CD4-positive, alpha-beta memory T cell (primary cell): ENCODE data around the gene NTF3. TPM values are rescaled to one million over a fixed set of nuclear protein-coding genes. Genes with fewer than 3 reads are reported as not detected.

Experiments
- CTCF ChIA-PET: fragments of 350-600 bp; sonication (Branson Sonifier 250); formaldehyde crosslinking; loops from one replicate; lab custom pipeline; 2021; ENCODE audit warnings: inconsistent platforms; ENCODE audit not compliant: partially characterized antibody; lab: Charles Lee
- POLR2A ChIA-PET: fragments of 350-600 bp; sonication (Branson Sonifier 250); formaldehyde crosslinking; loops from one replicate; lab custom pipeline; 2021; ENCODE audit not compliant: partially characterized antibody; lab: Charles Lee
- DNase-seq, 5 donors: peaks; one replicate each; pipeline versions ENCODE4 v3.0.0 to v3.0.0-alpha.2; 2020 to 2022; ENCODE audit warnings: mixed read lengths in 1 of 5
- H3K27ac ChIP-seq: one replicate; pipeline ENCODE4 v1.7.0; 2013; ENCODE audit warnings: low read depth, low read length
- H3K27me3 ChIP-seq: 2 replicates; pipeline ENCODE4 v1.7.0; 2013; ENCODE audit warnings: mild to moderate bottlenecking, low read length, moderate library complexity; ENCODE audit not compliant: insufficient read depth
- H3K36me3 ChIP-seq: 2 replicates; pipeline ENCODE4 v1.7.0; 2013; ENCODE audit warnings: mild to moderate bottlenecking, low read length, moderate library complexity; ENCODE audit not compliant: insufficient read depth
- H3K4me1 ChIP-seq: 2 replicates; pipeline ENCODE4 v1.7.0; 2013; ENCODE audit warnings: mild to moderate bottlenecking, low read length, moderate library complexity; ENCODE audit not compliant: insufficient read depth
- H3K4me3 ChIP-seq, 2 donors: one replicate each; pipeline ENCODE4 v1.7.0; 2013; ENCODE audit warnings: low read length in 2 of 2, mild to moderate bottlenecking in 1 of 2
- H3K9me3 ChIP-seq, 2 donors: one replicate each; pipeline ENCODE4 v1.7.0; 2013; ENCODE audit warnings: low read length in 2 of 2, control low read depth in 1 of 2; ENCODE audit not compliant: control insufficient read depth in 1 of 2
- H3K27ac Mint-ChIP-seq, 7 donors: one replicate each; pipeline ENCODE4 v1.8.0; 2020 to 2021; ENCODE audit warnings: mixed read lengths in 7 of 7, mild to moderate bottlenecking in 6 of 7, inconsistent platforms in 3 of 7, moderate library complexity in 3 of 7
- H3K27me3 Mint-ChIP-seq, 2 donors: one replicate each; pipeline ENCODE4 v1.8.0; 2020 to 2021; ENCODE audit warnings: mixed read lengths in 2 of 2
- H3K36me3 Mint-ChIP-seq, 2 donors: one replicate each; pipeline ENCODE4 v1.8.0; 2020 to 2021; ENCODE audit warnings: mixed read lengths in 2 of 2, inconsistent platforms in 1 of 2, mild to moderate bottlenecking in 1 of 2
- H3K4me1 Mint-ChIP-seq, 4 donors: one replicate each; pipeline ENCODE4 v1.8.0; 2020 to 2021; ENCODE audit warnings: mixed read lengths in 4 of 4, mild to moderate bottlenecking in 1 of 4
- H3K4me3 Mint-ChIP-seq, 8 donors: one replicate each; pipeline ENCODE4 v1.8.0; 2020 to 2021; ENCODE audit warnings: mixed read lengths in 8 of 8, mild to moderate bottlenecking in 7 of 8, moderate library complexity in 6 of 8, inconsistent platforms in 3 of 8
- H3K9me3 Mint-ChIP-seq, 8 donors: one replicate each; pipeline ENCODE4 v1.8.0; 2020 to 2021; ENCODE audit warnings: mixed read lengths in 8 of 8, mild to moderate bottlenecking in 5 of 8, inconsistent platforms in 3 of 8, moderate library complexity in 1 of 8
- intact Hi-C: fragments of 100-400 bp; cut with micrococcal nuclease; formaldehyde crosslinking; loops from one replicate; pipeline ENCODE4 v1.15.1; 2023
- polyA plus RNA-seq, 2 donors: library from polyadenylated mRNA; unstranded; fragments of 300-500 nt; fragmentation: Illumina TruSeq; gene quantifications; one replicate each; pipeline ENCODE4 v1.2.3, GENCODE V29; 2021
- total RNA-seq, 2 experiments: library from RNA; stranded (reverse); gene quantifications; one replicate each; pipeline ENCODE4 v1.2.3, GENCODE V29; 2021

NTF3 gene
- total and polyA plus RNA-seq, 4 experiments from 2014 or later: not detected

- H3K27me3 ChIP-seq: peaks cover 7% of the 10 kb centered on the region
- Mint-ChIP-seq H3K27ac (no peak overlapping the region), H3K9me3 (peaks cover 0 to 3% (median 0%) of the 10 kb centered on the region in 8 donors), H3K4me3 (no peak overlapping the region), H3K36me3 (no peaks in the 10 kb centered on the region), H3K4me1 (peaks cover 1 to 14% (median 5%) of the 10 kb centered on the region in 4 donors), H3K27me3 (peaks cover 18 to 22% of the 10 kb centered on the region in 2 donors)
- POLR2A ChIA-PET: no interaction called here
- no peak for DNase-seq
- CTCF ChIA-PET: no interaction called here
- no peaks in the 10 kb centered on the region for H3K36me3 ChIP-seq
- intact Hi-C loops: no loop called here
- no peak overlapping the region for H3K27ac ChIP-seq
- no peaks in the 10 kb centered on the region for H3K4me1 ChIP-seq
- H3K4me3 ChIP-seq: no peak overlapping the region
- no peaks in the 10 kb centered on the region for H3K9me3 ChIP-seq
Measured at GRCh38 chr12:5434647-5435560, 3.0 kb downstream of the NTF3 start.

GRCh38 chr12:5437182-5437583 is 5.3 kb downstream of the NTF3 start:
- intact Hi-C loops: no loop called here
- Mint-ChIP-seq H3K9me3 (peaks cover 0 to 2% (median 0%) of the 10 kb centered on the region in 8 donors), H3K27ac (no peak overlapping the region), H3K27me3 (peaks cover 11 to 12% of the 10 kb centered on the region in 2 donors), H3K4me3 (no peak overlapping the region), H3K4me1 (peaks cover 0 to 9% (median 0%) of the 10 kb centered on the region in 4 donors), H3K36me3 (no peaks in the 10 kb centered on the region)
- H3K9me3 ChIP-seq: no peaks in the 10 kb centered on the region
- POLR2A ChIA-PET: no interaction called here
- DNase-seq: no peak
- H3K27ac ChIP-seq: no peak overlapping the region
- H3K4me3 ChIP-seq: no peak overlapping the region
- CTCF ChIA-PET: no interaction called here
- no peaks in the 10 kb centered on the region for H3K4me1 ChIP-seq
- no peaks in the 10 kb centered on the region for H3K36me3 ChIP-seq
- H3K27me3 ChIP-seq: no peaks in the 10 kb centered on the region

DNA sequence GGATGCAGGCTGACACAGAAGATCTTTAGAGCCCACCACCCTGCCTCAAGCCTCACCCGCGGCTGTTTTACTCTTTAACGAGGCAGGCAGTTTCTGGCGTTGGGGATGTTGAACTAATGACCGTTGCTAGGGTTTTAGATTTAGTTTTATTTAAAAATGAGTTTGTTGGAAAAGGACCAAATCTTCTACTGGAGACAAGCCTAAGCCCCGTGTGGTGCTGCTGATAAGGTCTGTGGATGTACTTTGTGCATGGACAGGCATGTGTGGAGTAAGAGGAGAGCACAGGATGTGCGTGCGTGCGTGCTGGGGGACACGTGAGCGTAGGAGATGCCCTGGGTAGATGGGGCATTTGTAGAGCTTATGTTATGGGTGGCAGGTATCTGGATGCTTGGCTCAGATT is 5.7 kb downstream of the NTF3 start:
- ChIA-PET CTCF (no interaction called here), POLR2A (no interaction called here)
- Histone ChIP-seq H3K27ac (no peak overlapping the region), H3K4me1 (no peaks in the 10 kb centered on the region), H3K36me3 (no peaks in the 10 kb centered on the region), H3K27me3 (no peaks in the 10 kb centered on the region), H3K4me3 (no peak overlapping the region), H3K9me3 (no peaks in the 10 kb centered on the region)
- H3K36me3 Mint-ChIP-seq: no peaks in the 10 kb centered on the region
- no peak overlapping the region for H3K27ac Mint-ChIP-seq
- no peak overlapping the region for H3K4me3 Mint-ChIP-seq
- peaks cover 9 to 10% of the 10 kb centered on the region in 2 donors for H3K27me3 Mint-ChIP-seq
- peaks cover 0 to 2% (median 0%) of the 10 kb centered on the region in 8 donors for H3K9me3 Mint-ChIP-seq
- intact Hi-C loops: no loop called here
- no peak for DNase-seq
- peaks cover 0 to 5% (median 0%) of the 10 kb centered on the region in 4 donors for H3K4me1 Mint-ChIP-seq

DNA sequence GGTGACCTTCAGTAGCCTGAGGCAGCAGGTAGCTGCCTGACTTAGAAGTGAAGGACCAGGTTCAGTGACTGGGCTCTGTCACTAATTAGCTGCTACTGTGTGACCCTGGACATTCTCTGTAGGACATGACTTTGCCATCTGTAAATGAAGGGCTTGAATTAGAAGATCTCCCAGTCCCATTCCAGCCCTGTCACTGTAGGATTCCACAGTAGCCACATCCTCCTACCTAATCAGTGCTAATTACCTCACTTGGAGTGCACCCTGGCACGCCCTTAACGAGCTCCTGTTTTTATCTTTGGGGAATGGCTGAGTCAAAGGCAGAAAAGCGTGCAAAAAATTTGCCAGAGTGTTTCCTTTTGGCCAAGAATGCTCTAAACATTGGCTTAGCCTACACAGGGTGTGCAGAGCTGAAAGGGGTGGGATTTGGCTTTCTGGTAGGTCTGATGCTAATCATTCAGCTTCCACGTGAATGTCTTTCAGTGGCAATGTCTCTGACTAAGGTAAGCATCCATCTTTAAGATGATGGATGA is 6.8 kb downstream of the NTF3 start:
- Mint-ChIP-seq H3K9me3 (peaks cover 0 to 2% (median 0%) of the 10 kb centered on the region in 8 donors), H3K27me3 (peaks cover 9 to 13% of the 10 kb centered on the region in 2 donors), H3K27ac (no peak overlapping the region), H3K4me1 (no peaks in the 10 kb centered on the region), H3K36me3 (no peaks in the 10 kb centered on the region), H3K4me3 (no peak overlapping the region)
- H3K4me1 ChIP-seq: no peaks in the 10 kb centered on the region
- no peak overlapping the region for H3K27ac ChIP-seq
- no peak for DNase-seq
- H3K4me3 ChIP-seq: no peak overlapping the region
- ChIA-PET CTCF (no interaction called here), POLR2A (no interaction called here)
- no peaks in the 10 kb centered on the region for H3K36me3 ChIP-seq
- no peaks in the 10 kb centered on the region for H3K9me3 ChIP-seq
- no peaks in the 10 kb centered on the region for H3K27me3 ChIP-seq
- intact Hi-C loops: no loop called here

GRCh38 chr12:5439371-5439771 is 7.5 kb downstream of the NTF3 start:
- H3K4me3 Mint-ChIP-seq: no peak overlapping the region
- no peak overlapping the region for H3K4me3 ChIP-seq
- H3K9me3 Mint-ChIP-seq: peaks cover 0 to 2% (median 0%) of the 10 kb centered on the region in 8 donors
- ChIA-PET CTCF (no interaction called here), POLR2A (no interaction called here)
- no peaks in the 10 kb centered on the region for H3K27me3 ChIP-seq
- H3K4me1 Mint-ChIP-seq: no peaks in the 10 kb centered on the region
- H3K36me3 ChIP-seq: no peaks in the 10 kb centered on the region
- no peaks in the 10 kb centered on the region for H3K4me1 ChIP-seq
- H3K9me3 ChIP-seq: no peaks in the 10 kb centered on the region
- intact Hi-C loops: no loop called here
- DNase-seq: no peak
- H3K27me3 Mint-ChIP-seq: peaks cover 11 to 13% of the 10 kb centered on the region in 2 donors
- H3K27ac ChIP-seq: no peak overlapping the region
- no peaks in the 10 kb centered on the region for H3K36me3 Mint-ChIP-seq
- no peak overlapping the region for H3K27ac Mint-ChIP-seq

- POLR2A ChIA-PET: no interaction called here
- no peaks in the 10 kb centered on the region for H3K9me3 ChIP-seq
- DNase-seq: no peak
- Mint-ChIP-seq H3K4me1 (no peaks in the 10 kb centered on the region), H3K36me3 (no peaks in the 10 kb centered on the region), H3K27ac (no peak overlapping the region), H3K27me3 (peaks cover 13% of the 10 kb centered on the region in 2 donors), H3K4me3 (no peak overlapping the region), H3K9me3 (peaks cover 0 to 2% (median 0%) of the 10 kb centered on the region in 8 donors)
- H3K4me1 ChIP-seq: no peaks in the 10 kb centered on the region
- H3K27ac ChIP-seq: no peak overlapping the region
- CTCF ChIA-PET: no interaction called here
- no peak overlapping the region for H3K4me3 ChIP-seq
- intact Hi-C loops: no loop called here
- no peaks in the 10 kb centered on the region for H3K27me3 ChIP-seq
- H3K36me3 ChIP-seq: no peaks in the 10 kb centered on the region
Measured at GRCh38 chr12:5439788-5440300, 7.9 kb downstream of the NTF3 start.

GRCh38 chr12:5440978-5441377 is 9.1 kb downstream of the NTF3 start:
- no peaks in the 10 kb centered on the region for H3K36me3 Mint-ChIP-seq
- ChIA-PET CTCF (no interaction called here), POLR2A (no interaction called here)
- DNase-seq: no peak
- H3K27ac ChIP-seq: no peak overlapping the region
- no peaks in the 10 kb centered on the region for H3K27me3 ChIP-seq
- no peak overlapping the region for H3K4me3 ChIP-seq
- H3K9me3 ChIP-seq: no peaks in the 10 kb centered on the region
- H3K27ac Mint-ChIP-seq: no peak overlapping the region
- H3K27me3 Mint-ChIP-seq: peaks cover 13% of the 10 kb centered on the region in 2 donors
- no peaks in the 10 kb centered on the region for H3K4me1 ChIP-seq
- no peaks in the 10 kb centered on the region for H3K4me1 Mint-ChIP-seq
- H3K36me3 ChIP-seq: no peaks in the 10 kb centered on the region
- H3K9me3 Mint-ChIP-seq: peaks cover 0 to 2% (median 0%) of the 10 kb centered on the region in 8 donors
- no peak overlapping the region for H3K4me3 Mint-ChIP-seq
- intact Hi-C loops: no loop called here
